ENCODE measurements around the gene PNPLA5.

PNPLA5 gene

GRCh38 chr22:43901976-43902643 is 10.3 kb upstream of the PNPLA5 start:
- DNase-seq (ENCODE audit: low spot score), result no peak

- no peak for DNase-seq (ENCODE audit: low spot score)
Observed at GRCh38 chr22:43900206-43900605, 8.4 kb upstream of the PNPLA5 start.

DNA sequence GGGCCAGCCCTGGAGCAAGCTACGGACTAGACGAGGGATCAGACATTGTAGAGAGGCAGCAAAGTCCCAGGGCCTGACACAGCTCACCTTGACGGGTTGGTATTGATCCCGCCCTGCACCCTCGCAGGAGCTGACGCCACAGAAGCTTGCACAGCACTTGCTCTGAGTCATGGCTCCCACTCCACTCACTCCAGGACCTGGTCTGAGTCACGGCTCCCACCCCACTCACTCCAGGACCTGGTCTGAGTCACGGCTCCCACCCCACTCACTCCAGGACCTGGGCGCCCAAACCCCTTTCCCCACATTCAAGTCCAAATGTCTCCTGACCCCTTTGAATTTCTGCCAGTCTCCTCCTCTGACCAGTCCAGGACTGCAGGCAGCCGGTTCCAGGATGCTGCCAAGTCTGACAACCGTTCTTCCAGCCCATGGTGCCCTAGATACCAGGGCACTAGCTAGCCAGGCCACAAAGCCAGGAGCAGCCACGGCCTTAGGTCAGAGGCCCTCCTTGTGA is 6.0 kb upstream of the PNPLA5 start:
- peak; percentile 28 for DNase-seq (ENCODE audit: low spot score)

DNA sequence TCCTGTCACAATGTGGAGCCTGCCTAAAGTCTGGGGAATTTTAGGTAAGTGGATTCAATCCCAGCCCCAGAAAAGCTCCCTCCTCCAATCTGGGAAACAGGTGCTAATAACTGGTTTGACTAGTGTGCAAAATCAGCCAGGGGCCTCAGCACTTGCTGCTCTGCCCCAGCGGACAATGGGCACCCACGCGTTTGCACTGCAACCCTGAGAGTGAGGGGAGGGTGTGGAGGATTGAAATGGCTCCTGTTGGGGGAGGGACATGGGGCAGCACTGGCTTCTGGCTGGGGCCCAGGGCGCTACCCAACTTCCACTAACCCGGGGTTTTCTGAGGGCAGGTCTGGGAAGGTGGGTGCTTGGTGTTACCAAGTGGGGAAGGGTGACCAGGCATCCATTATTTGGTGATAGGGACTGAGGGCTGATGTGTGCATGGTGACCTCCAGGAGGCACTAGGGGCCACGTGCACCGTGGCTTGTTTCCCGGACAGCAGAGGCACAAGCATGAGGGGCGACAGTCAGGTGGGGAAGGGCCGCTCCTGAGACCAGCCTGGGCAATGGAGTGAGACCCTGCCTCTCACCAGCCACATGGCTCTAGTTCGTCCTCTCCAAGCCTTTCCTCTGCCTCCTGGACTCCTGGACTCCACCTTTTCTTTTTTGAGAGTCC is 4.3 kb upstream of the PNPLA5 start:
- no peak for DNase-seq (ENCODE audit: low spot score)

DNA sequence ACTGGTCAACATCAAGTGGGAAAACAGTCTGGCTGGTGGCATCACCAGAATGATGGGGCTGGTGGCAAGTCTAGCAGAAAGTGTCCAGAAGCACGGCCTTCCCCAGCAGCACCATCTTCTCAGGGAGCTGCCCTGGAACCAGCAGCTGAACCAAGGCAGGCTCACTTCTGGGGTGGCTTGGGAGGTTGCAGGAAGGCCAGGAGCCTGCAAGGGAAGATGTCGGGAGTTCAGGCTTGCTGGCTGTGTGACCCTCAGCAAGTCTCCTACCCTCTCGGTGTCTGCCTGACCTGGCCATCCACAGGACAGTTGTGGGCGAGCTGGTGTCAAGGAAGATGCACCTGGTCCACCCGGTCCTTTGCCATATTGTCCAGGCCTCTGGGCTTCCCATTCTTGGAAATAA is 2.3 kb upstream of the PNPLA5 start:
- DNase-seq (ENCODE audit: low spot score), result no peak

GRCh38 chr22:43893266-43893665 is 1.5 kb upstream of the PNPLA5 start:
- no peak for DNase-seq (ENCODE audit: low spot score)

GRCh38 chr22:43892183-43892894 is 526 bp upstream of the PNPLA5 start:
- DNase-seq (ENCODE audit: low spot score), result no peak

GRCh38 chr22:43890901-43891331 is 897 bp downstream of the PNPLA5 start:
- no peak for DNase-seq (ENCODE audit: low spot score)

- no peak for DNase-seq (ENCODE audit: low spot score)
Observed at GRCh38 chr22:43889860-43890253, 2.0 kb downstream of the PNPLA5 start.

GRCh38 chr22:43889201-43889859 is 2.5 kb downstream of the PNPLA5 start:
- DNase-seq (ENCODE audit: low spot score), result no peak

DNA sequence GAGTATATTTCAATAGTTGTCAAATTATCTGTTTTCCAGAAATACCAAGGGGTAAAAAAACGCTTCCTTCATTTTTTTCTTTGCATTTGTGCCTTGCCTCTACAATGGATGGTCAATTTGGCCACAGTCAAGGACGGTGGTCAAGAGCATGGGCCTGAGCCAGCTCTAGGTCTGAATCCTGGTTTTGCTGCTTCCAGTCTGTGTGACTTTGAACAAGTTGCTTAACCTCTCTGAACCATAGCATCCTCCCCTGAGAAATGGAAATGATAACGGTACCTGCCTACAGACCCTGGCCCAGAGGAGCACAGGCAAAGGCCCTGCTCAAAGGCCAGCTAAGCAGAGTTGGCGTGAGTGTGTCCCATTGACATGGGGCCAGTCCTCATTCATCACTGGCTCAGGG is 3.1 kb downstream of the PNPLA5 start:
- no peak for DNase-seq (ENCODE audit: low spot score)

DNA sequence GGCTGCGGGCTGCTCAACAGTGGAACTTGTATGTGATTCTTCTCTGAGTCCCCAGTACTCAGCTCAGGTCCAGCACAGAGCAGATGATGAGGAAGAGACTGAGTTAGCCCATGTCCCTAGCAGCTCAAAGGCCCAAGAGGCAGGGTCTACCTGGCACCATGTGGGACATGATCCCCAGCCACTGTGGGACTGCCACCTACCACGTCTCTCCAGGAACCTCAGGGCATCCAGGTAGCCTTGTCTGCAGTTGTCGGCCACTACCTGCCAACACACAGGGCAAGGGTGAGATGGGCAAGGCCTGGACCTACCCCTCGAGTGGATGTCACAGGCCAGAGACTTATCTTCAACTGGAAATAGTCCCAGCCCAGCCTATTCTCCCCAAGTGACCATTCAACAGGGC is 4.4 kb downstream of the PNPLA5 start:
- no peak for DNase-seq (ENCODE audit: low spot score)

GRCh38 chr22:43886231-43886630 is 5.6 kb downstream of the PNPLA5 start:
- no peak for DNase-seq (ENCODE audit: low spot score)

DNA sequence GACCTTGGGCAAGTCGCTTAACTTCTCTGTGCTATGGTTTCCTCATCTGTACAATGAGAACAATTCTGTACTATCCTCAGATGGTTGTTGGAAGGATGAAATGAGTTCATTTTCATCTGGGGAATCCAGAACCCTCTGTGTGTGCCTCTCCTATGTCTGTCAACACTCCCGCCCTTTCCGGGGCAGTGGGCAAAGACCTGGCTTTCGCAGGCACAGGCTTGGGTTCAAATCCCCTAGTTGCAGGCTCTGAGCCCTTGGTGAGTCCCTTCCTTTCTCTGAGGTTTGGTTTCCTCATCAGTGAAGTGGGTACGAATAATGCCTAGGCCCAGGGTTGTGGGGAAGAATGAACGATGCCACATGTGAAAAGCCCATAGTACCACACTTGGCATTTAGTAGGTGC is 6.0 kb downstream of the PNPLA5 start:
- no peak for DNase-seq (ENCODE audit: low spot score)

GRCh38 chr22:43885319-43885671 is 6.5 kb downstream of the PNPLA5 start:
- DNase-seq (ENCODE audit: low spot score), result no peak

- peak; percentile 60 for DNase-seq (ENCODE audit: low spot score)
Observed at GRCh38 chr22:43884600-43885318, 7.1 kb downstream of the PNPLA5 start.

DNA sequence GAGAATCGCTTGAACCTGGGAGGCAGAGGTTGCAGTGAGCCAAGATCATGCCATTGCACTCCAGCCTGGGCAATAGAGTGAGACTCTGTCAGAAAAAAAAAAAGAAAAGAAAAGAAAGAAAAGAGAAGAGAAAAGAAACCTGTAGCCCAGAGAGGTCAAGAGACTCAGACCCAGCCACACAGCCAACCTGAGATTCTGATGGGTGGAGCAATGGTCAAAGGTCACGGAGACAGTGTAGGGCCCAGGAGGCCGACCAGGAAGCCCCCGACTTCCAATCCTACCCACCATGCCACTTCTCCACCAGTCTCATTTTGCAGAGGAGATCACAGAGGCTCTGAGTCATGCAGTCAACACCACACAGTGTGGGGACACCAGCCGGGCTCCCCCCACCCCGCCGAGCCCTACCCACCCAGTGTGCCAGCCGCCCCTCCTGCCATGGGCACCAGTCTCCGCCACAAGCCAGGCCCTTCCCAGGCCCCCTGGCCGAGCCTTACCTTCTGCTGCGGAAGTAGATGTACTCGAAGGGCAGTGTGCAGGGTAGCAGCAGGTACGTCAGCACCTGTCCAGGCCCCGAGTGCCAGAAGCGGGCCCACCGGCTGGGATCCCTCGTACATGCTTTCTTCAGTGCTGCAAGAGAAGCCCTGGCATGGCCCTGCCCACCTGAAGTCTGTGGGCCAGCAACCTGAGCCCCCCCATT is 7.9 kb downstream of the PNPLA5 start:
- no peak for DNase-seq (ENCODE audit: low spot score)

DNA sequence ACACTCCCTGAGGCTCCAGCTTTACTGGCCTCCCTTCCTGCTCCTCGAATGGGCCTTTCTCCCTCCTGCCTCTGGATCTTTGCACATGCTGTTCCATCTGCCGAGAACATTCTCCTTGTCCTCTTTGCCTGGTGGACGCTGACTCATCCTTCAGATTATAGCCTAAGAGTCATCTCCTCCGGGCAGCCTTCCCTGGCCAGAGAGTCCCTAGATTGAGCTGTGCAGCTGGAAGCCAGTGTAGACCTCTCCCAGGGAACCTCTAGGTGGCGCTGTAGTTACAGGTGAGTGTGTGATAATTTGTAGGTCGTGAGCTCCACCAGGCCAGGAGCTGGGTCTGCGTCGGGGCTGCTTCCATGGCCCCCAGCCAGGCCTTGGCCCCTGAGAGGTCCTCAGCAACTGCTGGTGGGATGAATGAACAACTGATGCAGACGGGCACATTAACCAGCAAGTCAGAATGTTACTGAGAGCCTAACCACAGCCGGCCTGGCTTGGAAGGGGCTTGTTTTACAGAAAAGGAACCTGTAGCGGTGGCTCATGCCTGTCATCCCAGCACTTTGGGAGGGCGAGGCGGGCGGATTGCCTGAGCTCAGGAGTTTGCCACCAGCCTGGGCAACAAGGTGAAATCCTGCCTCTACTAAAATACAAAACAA is 8.7 kb downstream of the PNPLA5 start:
- DNase-seq (ENCODE audit: low spot score), result peak; percentile 66

GRCh38 chr22:43882122-43882767 is 9.6 kb downstream of the PNPLA5 start:
- no peak for DNase-seq (ENCODE audit: low spot score)
